ENCODE results near the gene FAU. TPM values are rescaled to one million over a fixed set of nuclear protein-coding genes. Genes with fewer than 3 reads are reported as not detected.

The FAU gene
- total and polyA plus RNA-seq, 9 of the 15 experiments (the other 6 are each of a cell fraction or from before 2014, with no cell fraction given) = 433 to 1,827 (median 942) TPM

- H3K9me1 ChIP-seq (ENCODE audit: control insufficient read depth, insufficient read depth, low read length) = no peaks in the 10 kb centered on the region
- CTCF ChIA-PET (ENCODE audit: low intra/inter-chr PET ratio) = no interaction called here
- H3K9me3 ChIP-seq (replicated peaks; ENCODE audit: control insufficient read depth, insufficient read depth, low read depth, low read length) = no peaks in the 10 kb centered on the region
- H3K27ac ChIP-seq (ENCODE audit: extremely low read depth, low read depth, low read length) = no peak overlapping the region
- no peaks in the 10 kb centered on the region for H3K36me3 ChIP-seq (ENCODE audit: control insufficient read depth, insufficient read depth, low read length)
- no peak for ATAC-seq
- no peak for FAIRE-seq
- H3K4me3 ChIP-seq = no peak overlapping the region
- intact Hi-C loops (cut with micrococcal nuclease) = loop anchor here (2.0 kb wide), 1 partner anchor 33 kb away; the partner anchor contains the start of gene SYVN1
- no peak for DNase-seq (ENCODE audit: extremely low read depth in 1 of 4, low spot score in 3 of 4)
- H3K4me1 ChIP-seq (replicated peaks in 1 of 2; ENCODE audit: control insufficient read depth in 2 of 2, insufficient read depth in 2 of 2, low read length in 2 of 2) = peaks cover 31 to 45% of the 10 kb centered on the region in 2 experiments
- H3K4me2 ChIP-seq (ENCODE audit: insufficient read depth, low read length) = no peak overlapping the region
- no peak for TF ChIP-seq RB1 (IDR thresholded peaks at IDR 0.05; ENCODE audit: low read depth)
- peak; percentile 35; the same call in 1 of the 2 replicates for TF ChIP-seq BHLHE40 (IDR thresholded peaks at IDR 0.05; ENCODE audit: low read length)
- H3K79me2 ChIP-seq (ENCODE audit: control insufficient read depth, insufficient read depth, low read length) = peaks cover 6% of the 10 kb centered on the region; the same call in 1 of the 3 replicates
- no peak overlapping the region for H3K9ac ChIP-seq (ENCODE audit: insufficient read depth in 1 of 2, low read depth in 2 of 2, low read length in 2 of 2)
- H2AFZ ChIP-seq (ENCODE audit: low read depth, low read length) = no peak overlapping the region
- H3K27me3 ChIP-seq (ENCODE audit: control insufficient read depth in 2 of 2, insufficient read depth in 2 of 2, low read length in 2 of 2) = no peaks in the 10 kb centered on the region; a peak in 1 of 5 replicates
- WGBS (ENCODE audit: insufficient coverage, low coverage, missing lambda C conversion rate) = 82% methylated on average over 3 of the region's 3 CpGs
- no peaks in the 10 kb centered on the region for H4K20me1 ChIP-seq (replicated peaks; ENCODE audit: control insufficient read depth, insufficient read depth, low read length)
- no TSS peak for BruUV-seq (replicated peaks)
- POLR2A ChIA-PET = interaction anchor here (0.6 to 4.2 kb wide), 4 partner anchors 14 to 670 kb away, joined by 3 to 52 read pairs (median 4); partner anchors contain the start of genes CAPN1 and SYVN1
- in situ Hi-C loops (cut with MboI) = no loop called here
These were observed 45.7 kb upstream of the FAU start for GRCh38 chr11:65167656-65168055.

- H3K9ac ChIP-seq (ENCODE audit: insufficient read depth in 1 of 2, low read depth in 2 of 2, low read length in 2 of 2) = no peak overlapping the region
- FAIRE-seq (no peak), DNase-seq (ENCODE audit: extremely low read depth in 1 of 4, low spot score in 3 of 4) (no peak), ATAC-seq (no peak)
- 84% methylated on average over 3 of the region's 3 CpGs for WGBS (ENCODE audit: insufficient coverage, low coverage, missing lambda C conversion rate)
- CTCF ChIA-PET (ENCODE audit: low intra/inter-chr PET ratio) = no interaction called here
- H3K9me3 ChIP-seq (replicated peaks; ENCODE audit: control insufficient read depth, insufficient read depth, low read depth, low read length) = no peaks in the 10 kb centered on the region
- H4K20me1 ChIP-seq (replicated peaks; ENCODE audit: control insufficient read depth, insufficient read depth, low read length) = no peaks in the 10 kb centered on the region
- peaks cover 6% of the 10 kb centered on the region; the same call in 1 of the 3 replicates for H3K79me2 ChIP-seq (ENCODE audit: control insufficient read depth, insufficient read depth, low read length)
- H3K4me1 ChIP-seq (replicated peaks in 1 of 2; ENCODE audit: control insufficient read depth in 2 of 2, insufficient read depth in 2 of 2, low read length in 2 of 2) = peaks cover 25 to 38% of the 10 kb centered on the region in 2 experiments
- intact Hi-C loops (cut with micrococcal nuclease) (no loop called here), in situ Hi-C loops (cut with MboI) (no loop called here)
- TF ChIP-seq SLC30A9 (CRISPR knock-in tag; IDR thresholded peaks at IDR 0.05) = no peak
- peak; percentile 88 for TF ChIP-seq ZNF512 (tag; IDR thresholded peaks at IDR 0.05)
- TF ChIP-seq ESRRB (CRISPR knock-in tag; IDR thresholded peaks at IDR 0.05; ENCODE audit: borderline replicate concordance) = no peak
- TF ChIP-seq CHCHD3 (CRISPR knock-in tag; IDR thresholded peaks at IDR 0.05) = no peak
- TF ChIP-seq POLR2A (conservative IDR thresholded peaks at IDR 0.05) = no peak
- BruUV-seq (replicated peaks) = no TSS peak
- no peak overlapping the region for H3K27ac ChIP-seq (ENCODE audit: extremely low read depth, low read depth, low read length)
- POLR2A ChIA-PET = interaction anchor here (0.6 to 1.3 kb wide), 4 partner anchors 14 to 669 kb away, joined by 3 to 4 read pairs (median 3); partner anchors contain the start of gene CAPN1
- H3K27me3 ChIP-seq (ENCODE audit: control insufficient read depth in 2 of 2, insufficient read depth in 2 of 2, low read length in 2 of 2) = no peaks in the 10 kb centered on the region; a peak in 1 of 5 replicates
- H3K36me3 ChIP-seq (ENCODE audit: control insufficient read depth, insufficient read depth, low read length) = no peaks in the 10 kb centered on the region
- H3K4me3 ChIP-seq = no peak overlapping the region
- peak overlapping the region; percentile 17; the same call in 1 of the 2 replicates for H2AFZ ChIP-seq (ENCODE audit: low read depth, low read length)
- H3K9me1 ChIP-seq (ENCODE audit: control insufficient read depth, insufficient read depth, low read length) = no peaks in the 10 kb centered on the region
- H3K4me2 ChIP-seq (ENCODE audit: insufficient read depth, low read length) = no peak overlapping the region
These were observed 45.0 kb upstream of the FAU start for GRCh38 chr11:65166893-65167292.
